Measurements from ENCODE around the gene DDX23.

The DDX23 gene

DNA sequence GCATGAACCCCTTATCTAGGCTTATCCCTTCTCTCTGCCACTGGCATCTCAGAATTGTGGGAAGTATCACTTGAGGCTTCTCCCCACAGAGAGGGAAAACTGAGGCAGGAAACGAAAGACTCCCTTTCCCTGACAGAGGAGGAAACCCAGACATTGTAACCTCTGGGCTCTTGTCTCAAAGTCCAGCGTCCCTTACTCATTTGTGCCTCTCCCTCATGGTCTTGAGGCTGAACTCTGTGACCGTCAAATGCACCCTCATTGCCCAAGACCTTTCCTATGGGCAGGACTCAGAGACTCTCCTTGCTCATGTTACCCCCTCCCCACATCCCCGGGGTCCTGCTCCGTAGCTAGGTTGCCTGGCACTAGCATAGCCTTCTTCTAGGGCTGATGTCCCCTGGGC, 29.8 kb downstream of the DDX23 start:
- DNase-seq: no peak

DNA sequence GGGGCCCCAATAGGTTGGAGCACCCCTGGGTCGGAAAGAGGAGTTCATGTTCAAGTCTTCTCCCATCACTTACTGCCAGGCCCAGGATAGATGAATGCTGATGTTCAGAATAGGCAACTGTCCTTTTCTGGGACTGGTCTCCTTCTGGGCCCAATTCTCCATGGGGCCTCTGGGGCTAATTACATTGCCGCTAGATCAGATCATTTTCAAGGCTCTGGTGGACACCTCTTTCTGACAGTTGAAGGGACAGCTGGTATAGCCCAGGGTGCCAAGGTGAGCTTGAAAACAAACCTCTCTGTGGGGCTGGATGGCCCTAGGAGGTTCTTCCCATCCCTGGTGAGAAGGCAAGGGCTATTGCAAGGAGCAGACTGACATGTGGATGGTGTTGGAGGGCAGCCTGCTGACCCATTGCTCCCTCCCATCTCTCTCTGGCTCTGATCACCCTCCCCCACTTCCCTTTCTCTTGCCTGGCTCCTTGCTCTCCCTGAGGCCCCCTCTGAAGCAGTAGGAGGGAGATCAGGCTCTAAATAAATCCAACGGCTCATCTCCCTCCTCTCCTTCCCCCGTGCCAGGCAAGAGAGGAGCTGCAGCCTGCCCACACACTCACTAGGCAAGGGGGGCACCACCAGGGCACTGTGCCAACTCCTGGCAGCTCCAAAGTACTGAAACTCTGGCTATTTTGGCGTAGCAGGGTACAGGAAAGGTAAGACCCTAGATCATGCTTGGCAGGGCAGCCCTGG, 31.8 kb downstream of the DDX23 start:
- no peak for DNase-seq

DNA sequence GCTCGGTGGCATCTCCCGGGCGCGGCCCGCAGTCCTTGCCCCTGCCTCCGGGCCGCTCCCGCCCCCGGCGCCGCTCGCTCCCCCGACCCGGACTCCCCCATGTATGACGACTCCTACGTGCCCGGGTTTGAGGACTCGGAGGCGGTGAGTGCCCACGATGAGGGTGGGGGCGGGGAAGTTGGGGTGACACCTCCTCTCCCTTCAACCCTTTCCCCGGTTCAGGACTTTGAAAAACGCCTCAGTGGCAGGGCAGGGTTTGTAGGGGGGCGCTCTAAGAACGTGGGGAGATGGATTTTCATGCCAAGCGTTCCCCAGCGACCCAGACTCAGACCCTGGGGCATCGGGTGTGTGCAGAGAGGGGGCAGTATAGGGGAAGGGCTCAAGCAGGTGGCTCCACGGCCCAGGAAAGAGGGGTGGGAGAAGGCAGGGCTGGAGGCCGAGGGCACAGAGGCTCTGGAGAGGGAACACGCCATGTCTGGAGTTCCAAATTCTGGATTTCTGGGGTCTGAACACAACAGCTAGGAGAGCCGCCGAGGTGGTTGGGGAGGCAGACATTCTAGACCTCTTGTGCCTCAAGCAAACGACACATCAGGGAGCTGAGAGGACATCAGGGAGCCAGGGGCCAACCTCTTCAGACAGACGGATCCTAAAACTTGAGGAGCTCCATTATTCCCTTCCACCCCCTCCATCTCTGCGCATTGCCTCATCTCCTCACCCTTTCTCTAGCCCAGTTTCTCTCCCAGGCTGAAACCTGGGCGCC, 33.0 kb downstream of the DDX23 start:
- DNase-seq: peak; percentile 58

DNA sequence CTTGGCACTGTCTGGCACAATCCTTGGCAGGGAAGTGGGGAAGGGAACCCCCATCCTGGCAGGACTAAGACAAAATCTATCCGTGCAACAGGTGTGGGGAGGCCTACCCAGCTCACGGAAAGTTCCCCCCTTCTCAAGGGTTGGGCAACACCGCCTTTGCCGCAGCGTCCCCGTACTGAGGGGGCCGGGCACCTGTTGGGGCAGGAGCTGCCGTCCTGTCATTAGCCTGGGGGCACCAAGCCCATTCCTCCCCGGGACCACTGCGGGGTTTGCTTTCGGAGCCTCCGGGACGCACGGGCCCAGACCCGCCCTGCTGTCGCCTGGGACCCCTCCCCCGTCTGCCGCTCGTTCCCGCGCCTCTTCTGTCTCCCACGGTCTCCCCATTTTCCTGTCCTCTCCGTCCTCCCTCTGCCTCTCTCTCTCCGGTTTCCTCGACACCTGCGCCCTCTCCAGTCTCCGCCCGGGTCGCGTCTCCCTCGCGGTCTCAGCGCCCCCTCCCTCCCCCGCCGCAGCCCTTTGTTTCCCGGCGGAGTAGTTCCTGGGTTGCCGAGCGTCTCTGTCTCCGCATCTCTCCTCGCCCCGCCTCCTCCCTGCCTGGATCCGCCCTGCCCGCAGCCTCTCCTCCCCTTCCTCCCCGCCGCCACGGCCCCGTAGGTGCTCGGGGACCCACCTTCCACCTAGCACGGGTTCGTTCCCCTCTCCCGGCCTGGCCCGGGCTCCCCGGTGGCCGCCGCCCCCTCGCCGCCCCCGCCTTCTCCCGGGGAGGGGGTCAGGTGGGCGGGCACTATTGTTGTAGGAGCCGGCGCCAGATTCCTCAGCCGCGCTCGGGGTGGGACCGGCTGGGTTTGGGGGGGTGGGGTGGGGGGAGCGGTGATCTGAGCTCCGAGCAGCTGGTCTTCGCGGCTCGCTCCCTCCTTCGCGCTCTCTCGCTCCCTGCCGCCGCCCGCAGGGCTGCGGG, 33.8 kb downstream of the DDX23 start, which contains the start of gene CACNB3:
Gene CACNB3 (plus strand): TSS at position 624 of the 958 bp plus-strand sequence. CDS start 434 bp downstream, outside the sequence.
- peak; percentile 92 for DNase-seq

DNA sequence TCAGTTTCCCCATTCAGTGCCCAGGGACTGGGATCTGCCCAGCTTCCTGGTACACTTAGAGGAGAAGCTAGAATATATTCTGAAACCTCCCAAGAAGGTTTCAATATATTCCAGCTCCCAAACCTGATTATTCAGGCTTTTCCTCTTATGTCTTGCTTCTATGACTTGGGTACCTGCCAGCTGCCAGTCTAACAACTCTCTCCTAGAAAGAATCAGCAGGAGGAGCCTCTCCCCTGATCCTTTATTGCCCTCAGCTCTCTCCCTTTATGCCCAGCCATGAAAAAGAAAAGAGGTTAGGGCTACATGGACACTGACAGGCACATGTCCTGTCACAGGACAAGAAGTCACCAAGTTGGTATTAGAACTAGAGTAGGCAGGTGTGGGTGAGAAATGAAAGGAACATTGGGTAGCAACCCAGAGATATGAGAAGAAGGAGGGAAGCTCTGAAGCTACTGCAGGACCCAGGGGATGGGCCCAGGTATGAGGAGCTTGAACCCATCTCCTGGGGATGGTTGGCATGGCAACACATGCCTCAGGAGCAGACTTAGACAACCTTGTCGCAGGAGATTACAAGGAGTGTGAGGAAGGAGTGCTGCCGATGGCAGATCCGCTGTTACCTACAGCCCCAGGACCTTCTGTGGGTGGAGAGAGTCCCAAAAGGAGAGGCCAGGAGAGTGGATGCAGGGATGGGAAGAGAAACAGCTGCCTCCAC, 35.7 kb downstream of the DDX23 start:
- DNase-seq: no peak

DNA sequence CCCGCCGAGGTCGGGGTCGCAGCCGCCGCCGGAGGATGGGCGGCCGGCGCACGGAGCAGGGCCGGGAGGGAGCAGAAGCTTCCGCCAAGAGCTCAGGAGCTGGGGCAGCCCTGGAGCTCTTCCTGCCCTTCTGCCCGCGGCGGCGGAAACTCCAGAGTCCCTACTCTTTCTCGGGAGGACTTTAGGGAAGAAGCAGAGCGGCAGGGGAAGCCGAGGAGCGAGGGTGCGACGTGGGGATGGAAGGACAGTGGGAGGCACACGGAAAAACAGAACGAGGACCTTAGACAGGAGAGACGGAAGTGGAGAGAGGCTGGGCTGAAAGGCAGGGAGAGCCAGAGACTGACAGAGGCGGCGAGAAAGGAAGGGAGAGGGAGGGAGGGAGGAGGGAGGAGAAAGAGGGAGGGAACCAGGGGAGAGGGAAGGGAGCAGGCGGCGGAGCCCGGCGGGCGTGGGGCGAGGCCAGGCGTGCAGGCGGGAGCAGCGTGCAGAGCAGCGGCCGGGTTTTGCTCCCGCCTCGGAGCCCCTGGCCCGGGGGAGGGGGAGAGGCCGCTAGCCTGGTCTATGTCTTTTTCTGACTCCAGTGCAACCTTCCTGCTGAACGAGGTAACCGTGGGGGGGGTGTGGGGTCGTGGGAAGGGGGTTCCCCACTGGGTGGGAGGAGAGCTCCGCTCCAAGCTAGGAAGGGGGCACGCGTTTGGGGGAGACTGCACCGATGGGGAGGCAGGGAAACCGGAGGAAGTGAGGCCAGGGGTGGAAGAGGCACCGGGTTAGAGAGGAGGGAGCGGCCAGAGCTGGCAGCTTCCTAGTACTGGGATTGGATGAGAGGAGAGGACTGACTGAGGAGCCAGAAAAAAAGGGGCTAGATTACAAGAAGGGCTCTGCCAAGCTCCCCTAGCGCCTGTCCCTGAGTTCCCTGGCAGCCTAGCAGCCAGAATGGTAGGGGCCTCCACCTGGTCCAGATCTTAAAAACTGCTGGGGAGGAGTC, 36.5 kb downstream of the DDX23 start:
- DNase-seq: peak; percentile 94

DNA sequence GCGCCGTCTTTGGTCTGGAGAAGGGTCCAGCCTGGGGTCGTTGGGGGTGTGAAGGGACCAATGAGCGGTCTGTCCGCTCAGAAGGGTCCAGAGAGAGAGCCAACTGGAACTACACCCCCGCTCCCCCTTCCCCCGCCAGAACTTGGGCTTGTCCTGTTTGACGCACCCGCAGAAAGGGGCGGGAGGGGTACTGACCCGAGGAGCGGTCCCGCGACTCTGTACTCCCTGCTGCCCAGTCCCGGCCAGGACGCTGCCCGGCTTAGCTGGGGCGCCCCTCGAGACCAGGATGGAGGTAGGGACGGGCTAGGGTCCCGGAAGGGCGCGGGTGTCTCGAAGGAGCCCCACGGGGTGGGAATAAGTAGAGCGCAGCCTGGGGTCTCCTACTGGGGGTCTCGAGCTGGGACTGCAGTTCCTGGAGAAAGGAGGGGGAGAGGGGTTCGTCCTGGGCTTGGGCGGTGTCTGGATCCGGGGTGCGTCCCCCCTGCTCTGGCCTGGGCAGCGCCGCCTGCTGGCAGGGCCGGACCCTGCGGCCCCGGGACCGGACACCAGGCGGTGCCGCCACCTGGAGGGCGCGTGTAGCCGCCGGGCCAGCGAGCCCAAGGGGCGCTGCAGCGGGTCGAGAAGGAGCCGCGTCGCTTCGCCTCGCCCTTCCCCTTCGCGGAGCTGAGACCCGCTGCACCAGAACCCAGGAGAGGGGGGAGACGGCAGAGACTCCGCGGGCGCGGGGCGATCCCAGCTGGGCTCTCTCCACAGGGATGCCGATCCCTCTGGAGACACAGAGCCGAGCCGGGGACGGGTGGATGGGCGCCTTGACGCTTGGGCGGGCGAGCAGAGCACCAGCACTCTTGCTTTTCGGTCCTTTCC, 37.5 kb downstream of the DDX23 start:
- DNase-seq: peak; percentile 83

DNA sequence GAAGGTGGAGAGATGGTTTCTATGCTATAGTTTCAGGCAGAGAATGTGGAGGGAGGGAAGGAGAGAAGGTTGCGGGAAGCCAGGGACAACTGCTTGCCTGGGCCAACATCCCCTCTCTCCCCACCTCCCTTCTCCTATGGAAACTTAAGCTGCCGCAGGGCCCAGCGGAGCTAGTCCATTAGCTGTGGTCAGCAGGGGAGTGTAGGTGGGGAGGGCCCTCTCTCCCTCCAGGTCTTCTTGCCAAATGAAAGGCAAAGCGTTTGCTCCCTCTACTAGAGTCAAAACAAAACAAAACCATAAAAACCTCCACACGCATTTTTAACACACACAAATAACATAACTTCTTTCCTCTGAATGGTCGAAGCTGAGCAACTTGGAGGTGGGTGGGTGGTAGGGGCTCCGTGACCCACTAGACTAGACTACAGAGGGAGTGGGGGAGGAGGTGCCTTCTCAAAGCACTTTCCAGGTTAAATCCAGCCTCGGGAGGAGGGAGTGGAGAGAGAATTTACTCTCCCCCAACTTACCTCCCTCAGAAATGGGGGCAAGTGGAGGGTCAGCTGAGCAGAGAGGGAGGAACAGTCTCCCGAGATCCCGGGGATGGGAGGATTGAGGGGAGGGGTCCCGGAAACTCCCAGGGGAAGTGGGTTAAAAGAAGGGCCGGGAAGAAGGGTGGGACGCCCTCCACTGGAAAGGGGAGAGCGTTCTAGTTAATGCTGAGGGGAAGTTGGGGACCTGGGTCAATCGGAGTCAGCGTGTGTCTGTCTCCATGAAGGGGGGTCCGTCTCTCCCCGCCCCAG, 38.3 kb downstream of the DDX23 start:
- no peak for DNase-seq

DNA sequence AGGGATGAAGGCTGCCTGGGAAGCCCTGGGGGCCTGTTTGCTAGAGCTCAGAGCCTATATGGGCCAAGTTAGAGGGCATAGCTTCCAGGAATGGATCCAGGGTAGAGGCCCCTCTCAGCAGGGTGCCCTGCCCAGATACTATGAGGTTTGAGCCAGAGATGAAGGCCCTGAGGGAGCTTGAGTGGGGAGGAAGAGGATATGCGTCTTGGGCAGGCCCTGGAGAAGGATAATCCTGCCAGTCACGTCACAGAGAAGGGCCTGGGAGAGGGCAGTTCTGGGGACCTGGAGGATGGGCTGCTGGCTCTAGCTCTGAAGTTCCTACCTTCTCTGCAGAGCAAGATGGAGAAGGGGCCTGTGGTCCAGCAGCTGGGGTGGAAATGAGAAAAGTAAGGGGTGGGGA, 39.6 kb downstream of the DDX23 start:
- no peak for DNase-seq

DNA sequence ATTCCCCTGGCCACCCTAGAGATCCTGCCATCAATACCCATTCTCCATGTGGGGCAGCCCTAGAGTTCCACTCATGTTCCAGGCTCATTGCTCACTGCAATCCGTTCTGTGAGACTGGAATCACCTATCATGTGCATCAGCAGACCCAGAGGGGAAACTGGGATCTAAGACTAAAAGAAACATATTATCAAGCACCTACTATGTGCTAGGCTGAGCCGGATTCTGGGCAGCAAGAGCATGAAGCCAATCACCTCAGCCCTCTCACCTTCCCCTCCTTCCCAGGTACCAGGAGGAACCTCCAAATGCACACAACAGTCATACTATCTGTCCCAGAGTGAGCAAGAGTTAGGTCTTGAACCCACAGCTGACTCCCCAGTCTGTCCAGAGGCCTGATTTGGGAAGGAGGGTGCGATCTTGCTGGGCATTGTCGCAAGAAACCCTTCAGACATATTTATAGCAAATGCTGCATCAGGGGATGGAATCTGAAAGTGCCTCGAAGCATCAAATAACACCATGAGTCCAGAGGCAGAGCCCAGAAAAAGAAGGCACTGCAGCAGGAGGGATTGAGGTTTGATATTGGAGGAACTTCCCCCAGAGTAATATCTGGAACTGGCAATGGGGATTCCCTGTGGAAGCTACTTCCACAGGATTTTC, 40.4 kb downstream of the DDX23 start:
- DNase-seq: no peak

DNA sequence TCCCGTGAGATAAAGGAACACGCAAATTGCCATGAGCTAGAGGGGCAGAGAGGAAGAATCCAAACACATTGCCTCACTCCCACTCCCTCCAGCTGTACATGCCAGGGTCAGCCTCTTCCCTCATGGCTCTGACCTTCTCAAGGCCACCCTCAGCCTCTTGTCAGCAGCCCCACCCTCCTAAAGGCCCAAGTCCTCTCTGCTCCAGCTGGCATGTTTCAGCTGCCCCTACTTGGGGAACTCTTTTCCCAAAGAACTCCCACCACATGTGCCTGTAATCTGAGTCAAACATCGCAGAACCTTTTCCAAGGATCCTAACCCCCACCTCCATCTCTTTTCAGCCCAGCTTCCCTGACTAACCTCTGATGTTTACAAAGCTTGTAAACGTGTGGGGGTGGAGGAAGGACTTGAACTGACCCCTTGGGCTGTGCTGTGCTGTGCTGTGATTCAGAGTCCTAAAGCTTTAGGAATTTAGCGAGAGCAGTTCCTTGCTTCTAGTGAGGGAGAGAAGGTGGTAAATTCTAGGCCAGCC, 41.0 kb downstream of the DDX23 start:
- DNase-seq: no peak

DNA sequence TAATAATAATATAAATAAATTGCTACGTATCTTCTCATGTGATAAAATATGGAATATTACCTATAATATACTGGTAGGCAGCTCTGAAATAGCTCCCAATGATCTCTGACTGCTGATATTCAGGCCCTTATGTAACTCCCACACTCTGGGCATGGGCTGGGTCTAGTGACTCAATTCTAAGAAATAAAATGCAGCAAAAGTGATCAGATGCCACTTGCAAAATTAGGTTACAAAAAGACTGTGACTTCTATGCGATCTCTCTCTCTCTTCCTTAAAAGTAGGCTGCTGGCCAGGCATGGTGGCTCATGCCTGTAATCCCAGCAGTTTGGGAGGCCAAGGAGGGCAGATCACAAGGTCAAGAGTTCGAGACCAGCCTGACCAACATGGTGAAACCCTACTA, 44.0 kb downstream of the DDX23 start:
- no peak for DNase-seq

DNA sequence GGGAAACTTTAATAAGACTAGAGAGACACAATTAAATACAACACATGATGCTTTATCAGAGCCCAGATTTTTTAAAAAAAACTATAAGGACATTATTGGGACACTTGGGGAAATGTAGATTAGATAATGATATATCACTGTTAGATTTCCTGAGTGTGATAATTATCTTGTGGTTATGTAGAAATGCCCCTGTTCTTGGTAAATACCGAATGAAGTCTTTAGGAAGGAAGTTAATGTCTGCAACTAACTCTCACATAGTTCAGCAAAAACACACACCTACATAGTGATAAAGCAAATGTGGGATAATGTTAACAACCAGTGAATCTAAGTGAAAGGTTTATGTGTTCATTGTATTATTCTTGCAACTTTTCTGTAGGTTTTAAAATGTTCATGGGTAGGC, 48.3 kb downstream of the DDX23 start:
- DNase-seq: no peak

DNA sequence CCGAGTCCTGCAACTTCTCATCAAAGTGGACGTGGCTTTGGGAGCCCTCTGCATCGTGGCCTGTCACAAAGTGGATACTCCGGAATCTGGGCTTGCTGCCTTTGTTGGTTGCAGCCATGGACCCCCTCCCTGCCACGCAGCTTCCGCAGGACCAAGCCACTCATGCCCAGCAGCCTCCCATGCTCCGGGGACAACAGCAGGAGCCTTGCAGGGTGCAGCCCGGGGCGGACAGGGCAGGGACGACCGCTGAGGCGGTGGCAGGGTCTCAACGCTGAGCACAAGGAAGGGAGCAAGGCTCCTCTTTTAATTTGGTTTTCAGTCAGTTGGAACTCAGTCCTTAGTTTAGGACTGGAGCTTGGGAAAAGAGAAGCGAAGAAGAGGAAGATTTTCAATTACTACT, 51.0 kb downstream of the DDX23 start:
- no peak for DNase-seq

DNA sequence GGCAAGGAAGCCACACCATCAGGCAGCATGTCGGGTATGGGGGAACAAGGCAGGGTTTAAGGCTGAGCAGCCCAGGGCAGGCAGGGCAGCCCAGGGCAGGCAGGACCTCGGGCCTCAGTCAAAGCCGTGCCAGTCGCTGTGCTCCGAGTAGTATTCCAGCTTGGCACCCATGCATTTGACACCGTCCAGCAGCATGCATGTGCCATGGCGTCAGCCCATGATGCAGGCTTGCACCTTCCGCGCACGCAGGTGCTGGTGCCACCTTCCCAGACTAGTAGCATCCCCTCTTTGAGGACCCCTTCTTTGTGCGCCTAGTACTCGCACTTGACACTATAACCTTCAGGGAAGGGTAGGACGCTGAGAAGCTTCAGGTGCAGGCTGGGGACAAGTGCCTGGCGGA, 51.5 kb downstream of the DDX23 start:
- DNase-seq: no peak

DNA sequence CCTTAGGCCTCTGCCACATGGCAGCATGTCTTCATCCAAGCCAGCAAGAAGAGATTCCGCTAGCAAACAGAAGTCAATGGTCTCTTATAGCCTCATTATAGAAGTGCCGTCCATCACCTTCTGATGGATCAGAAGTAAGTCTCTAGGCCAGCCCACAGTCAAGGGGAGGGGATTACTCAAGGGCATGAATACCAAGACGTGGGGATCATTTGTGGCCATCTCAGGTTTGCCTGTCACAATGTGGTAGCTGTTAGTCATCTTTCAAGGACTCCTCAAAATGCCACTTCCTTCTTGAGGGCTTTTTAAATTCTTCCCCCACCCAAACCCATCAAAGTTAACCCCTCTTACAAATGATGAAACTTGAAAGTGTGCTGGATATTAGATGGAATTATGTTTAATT, 55.0 kb downstream of the DDX23 start:
- DNase-seq: peak; percentile 26

DNA sequence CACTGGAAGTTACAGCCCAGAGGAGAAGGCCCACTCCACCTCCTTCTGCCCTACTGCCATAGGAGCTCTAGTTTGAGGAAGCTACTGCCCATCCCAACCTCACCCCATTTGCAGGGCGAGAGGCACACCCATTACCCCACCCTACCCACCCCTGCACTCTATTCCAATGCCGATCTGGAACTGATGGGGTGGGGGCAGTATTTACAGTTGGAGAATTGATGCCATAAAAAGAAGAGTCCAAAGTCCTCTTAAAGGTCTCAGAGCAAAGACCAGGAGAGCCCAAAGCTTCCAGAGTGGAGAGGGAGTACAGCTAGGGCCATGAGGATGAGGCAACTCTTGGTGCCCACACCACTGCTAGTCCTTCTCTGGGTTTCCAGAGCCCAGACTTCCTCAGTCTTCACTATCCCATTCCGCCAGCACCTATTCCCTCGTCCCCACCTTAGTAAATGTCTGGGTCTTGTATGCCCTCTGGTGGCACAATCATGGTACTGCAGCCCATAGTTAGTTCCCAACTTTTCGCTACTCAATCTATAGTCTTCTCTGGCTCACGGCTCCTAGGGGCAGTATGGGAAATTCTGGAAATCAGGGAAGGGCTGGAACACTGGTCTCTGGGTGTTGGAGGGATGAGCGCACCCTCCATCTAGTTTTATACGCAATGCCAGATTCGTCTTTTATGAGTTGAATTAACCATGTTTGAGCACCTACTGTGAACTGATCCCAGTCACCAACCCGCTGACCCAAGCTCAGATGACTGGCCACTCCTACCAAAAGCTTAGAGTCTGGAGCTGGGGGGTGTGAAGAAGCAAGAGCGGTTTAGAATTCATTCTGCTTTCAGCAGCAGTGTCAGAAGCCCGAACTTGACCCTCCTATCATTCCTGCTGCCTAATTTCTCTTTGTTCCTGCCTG, 56.2 kb downstream of the DDX23 start:
- peak; percentile 91 for DNase-seq

Data from NCI-H82 (cell line).